GM12864 (cell line): Measurements from ENCODE around the gene MINDY4.

Experiments
- DNase-seq: peaks from one replicate; pipeline ENCODE4 v3.0.0-alpha.2; 2011; ENCODE audit warnings: low read depth
- H3K4me3 ChIP-seq: 2 replicates; pipeline ENCODE4 v1.5.1; 2011; ENCODE audit warnings: mild to moderate bottlenecking, low read depth, low read length, control low read depth
- TF ChIP-seq, protein P1 (sequence below): IDR thresholded peaks from 2 replicates; pipeline ENCODE4 v1.5.1; 2011; ENCODE audit warnings: low read depth, mild to moderate bottlenecking, moderate library complexity, low read length, control low read depth, inconsistent platforms; ENCODE audit errors: missing control alignments

MINDY4 gene

DNA sequence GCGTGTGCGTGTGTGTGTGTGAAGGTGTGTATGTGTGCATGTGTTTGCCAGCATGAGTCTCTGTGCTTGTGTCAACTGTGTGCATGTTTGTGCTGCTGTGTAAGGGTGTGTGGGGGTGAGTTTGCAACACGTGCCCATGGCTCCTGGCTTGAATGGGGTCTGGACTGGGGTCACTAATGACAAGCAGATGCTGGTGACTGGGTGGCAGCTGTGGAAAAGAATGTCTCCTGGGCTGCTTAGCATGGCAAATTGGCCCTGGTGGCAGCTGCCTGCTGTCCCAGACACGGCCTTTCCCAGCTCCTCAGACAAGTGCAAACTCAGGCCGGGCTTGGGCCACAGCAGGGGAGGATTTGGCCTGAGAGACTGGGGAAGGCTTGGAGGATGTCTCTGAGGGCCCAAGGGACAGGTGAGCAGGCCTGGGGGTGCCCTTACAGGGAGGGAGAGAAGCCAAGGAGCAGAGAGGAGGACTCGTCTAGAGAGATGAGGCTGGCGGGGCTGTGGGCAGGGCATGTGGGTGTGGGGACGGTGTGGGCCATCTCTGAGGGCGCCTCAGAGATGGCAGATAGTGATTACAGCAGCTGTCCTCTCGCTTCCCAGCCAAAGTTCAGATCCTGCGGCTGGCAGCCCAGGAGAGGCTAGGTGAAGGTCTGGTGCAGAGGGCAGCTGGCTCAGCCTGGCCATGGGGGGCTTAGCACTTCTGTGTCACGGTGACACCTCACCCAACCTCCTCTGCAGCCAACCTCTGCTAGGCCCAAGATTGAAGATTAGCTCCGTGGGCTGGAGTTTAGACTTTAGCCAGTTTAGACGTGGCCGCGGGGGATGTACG, 142.0 kb downstream of the MINDY4 start:
- TF ChIP-seq, protein P1, sequence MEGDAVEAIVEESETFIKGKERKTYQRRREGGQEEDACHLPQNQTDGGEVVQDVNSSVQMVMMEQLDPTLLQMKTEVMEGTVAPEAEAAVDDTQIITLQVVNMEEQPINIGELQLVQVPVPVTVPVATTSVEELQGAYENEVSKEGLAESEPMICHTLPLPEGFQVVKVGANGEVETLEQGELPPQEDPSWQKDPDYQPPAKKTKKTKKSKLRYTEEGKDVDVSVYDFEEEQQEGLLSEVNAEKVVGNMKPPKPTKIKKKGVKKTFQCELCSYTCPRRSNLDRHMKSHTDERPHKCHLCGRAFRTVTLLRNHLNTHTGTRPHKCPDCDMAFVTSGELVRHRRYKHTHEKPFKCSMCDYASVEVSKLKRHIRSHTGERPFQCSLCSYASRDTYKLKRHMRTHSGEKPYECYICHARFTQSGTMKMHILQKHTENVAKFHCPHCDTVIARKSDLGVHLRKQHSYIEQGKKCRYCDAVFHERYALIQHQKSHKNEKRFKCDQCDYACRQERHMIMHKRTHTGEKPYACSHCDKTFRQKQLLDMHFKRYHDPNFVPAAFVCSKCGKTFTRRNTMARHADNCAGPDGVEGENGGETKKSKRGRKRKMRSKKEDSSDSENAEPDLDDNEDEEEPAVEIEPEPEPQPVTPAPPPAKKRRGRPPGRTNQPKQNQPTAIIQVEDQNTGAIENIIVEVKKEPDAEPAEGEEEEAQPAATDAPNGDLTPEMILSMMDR, result no peak
- DNase-seq, result no peak
- H3K4me3 ChIP-seq, result no peak overlapping the region

DNA sequence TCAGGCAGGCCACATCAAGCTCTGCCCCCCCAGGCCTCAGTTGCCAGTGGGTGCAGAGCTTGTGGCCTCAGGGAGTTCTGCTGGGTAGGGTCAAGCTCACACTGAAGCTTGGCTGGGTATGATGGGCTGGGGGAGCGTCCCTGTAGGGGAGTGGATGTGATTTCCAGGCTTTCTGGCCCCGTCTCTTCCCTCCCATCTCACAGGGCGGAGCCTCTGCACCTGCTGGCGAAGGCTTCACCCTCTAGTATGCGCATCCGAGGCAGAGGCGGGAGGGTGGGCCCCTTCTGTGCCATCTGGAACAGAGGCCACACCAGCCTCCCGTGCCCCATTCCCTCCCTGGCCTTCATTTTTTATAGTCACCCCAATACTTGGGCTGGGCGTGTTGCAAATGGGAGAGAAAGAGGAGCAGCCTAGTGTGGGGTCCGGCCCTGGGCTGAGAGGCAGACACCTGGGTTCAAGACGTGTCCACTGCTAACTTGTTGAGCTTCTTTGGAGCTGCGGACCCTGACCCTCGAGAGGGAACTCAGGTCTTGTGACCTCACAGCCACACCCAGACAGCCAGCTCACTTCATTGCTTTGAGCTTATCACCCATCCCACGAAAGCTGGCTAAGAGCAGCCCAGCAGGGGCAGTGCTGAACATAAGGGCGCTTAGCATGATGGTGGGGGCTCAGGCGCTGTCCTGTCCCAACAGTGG, 142.8 kb downstream of the MINDY4 start:
- TF ChIP-seq, protein P1, result no peak
- DNase-seq, result no peak

DNA sequence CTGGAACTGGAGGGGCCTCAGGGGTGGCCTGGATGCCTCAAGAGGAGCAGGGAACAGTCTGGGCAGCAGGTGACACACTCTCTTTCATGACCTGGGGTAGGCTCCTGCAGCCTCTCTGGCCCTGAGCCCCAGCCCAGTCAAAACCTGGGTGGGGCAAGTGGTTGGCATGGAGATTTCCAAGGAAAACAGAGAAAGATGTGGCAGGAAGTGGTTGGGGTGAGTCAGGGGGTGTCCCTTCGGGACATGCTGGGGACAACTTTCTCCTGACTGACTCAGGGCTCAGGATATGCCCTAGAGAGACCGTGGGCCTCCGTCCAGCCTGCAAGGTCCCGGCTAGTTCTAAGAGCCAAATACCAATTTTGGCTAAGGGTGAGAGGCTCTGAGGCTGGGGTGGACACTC, 143.4 kb downstream of the MINDY4 start:
- TF ChIP-seq, protein P1, result no peak
- no peak overlapping the region for H3K4me3 ChIP-seq
- no peak for DNase-seq

More for the DNA sequence above, 142.8 kb downstream of the MINDY4 start:
- H3K4me3 ChIP-seq, result no peak overlapping the region

DNA sequence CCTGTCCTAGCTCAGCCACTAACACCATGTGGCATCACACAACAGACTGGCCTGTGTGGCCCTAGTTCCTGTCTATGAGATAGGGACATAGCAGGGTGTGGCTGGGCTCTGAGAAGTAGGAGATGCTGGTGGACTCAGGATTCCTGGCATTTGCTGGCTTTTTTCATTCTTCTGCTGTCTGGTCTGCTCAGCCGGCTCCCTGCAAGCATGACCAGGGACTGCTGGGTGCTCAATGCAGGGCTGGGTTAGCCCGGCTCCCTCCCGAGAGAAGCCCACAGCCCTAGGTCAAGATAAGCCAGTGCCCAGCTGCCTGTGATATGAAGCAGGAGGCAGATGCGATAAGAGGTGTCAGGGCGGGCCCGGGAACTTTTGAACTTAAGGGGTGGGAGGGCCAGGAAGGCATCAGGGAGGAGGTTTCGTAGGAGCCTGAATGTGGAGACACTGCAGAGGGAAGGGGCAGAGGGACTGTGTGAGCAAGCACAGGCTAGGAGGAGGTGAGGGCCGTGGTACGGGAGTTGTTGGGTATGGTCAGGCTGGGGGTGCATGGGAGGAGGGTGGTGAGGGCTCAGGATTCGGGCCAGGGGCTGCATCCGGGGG, 143.9 kb downstream of the MINDY4 start:
- TF ChIP-seq, protein P1, result no peak
- DNase-seq, result no peak
- no peak overlapping the region for H3K4me3 ChIP-seq

DNA sequence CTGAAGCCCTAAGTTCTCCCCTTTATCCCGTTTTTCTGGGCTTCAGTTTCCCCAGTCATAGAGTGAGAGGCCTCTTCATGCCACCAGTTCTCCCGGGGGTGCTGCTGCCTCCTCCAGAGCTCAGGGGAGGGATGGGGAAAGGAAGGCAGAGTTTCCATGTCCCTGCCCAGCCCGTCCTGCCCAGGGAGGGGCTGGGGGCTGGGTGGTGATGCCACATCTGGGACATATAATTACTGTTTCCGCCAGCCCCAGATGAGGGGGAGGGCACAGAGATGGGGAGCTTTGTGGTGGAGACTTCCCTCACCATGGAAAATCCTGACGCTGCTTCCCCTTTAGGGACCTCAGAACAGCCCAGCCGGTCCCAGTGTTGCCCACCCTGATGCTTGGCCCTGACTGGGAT, 144.5 kb downstream of the MINDY4 start:
- DNase-seq, result no peak
- TF ChIP-seq, protein P1, result no peak

DNA sequence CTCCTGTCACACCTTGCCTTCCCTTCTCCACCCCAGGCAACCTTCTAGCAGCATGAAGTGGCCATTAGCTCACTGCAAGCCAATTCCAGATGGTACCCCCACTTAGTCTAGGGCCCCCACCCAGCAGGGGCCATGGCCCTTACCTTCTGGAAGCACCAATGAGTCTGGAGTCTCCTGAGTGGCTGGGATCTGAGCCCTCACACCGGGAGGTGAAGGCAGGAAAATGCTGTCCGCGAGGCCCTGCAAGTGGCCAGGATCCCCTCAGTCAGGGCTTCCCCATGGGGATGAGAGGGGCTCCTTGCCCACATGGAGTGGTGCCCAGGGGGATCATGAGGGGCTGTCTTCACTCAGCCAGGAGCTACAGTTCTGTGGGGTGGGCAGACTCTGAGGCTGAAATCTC, 145.0 kb downstream of the MINDY4 start:
- DNase-seq, result no peak
- TF ChIP-seq, protein P1, result no peak
- no peak overlapping the region for H3K4me3 ChIP-seq

More for the DNA sequence above, 144.5 kb downstream of the MINDY4 start:
- H3K4me3 ChIP-seq, result no peak overlapping the region
